GM20000 (cell line): Measurements from ENCODE around the gene POLD3.

ENCODE experiments used
- DNase-seq: peaks from one replicate; pipeline ENCODE4 v3.0.0; 2012; ENCODE audit warnings: low spot score
- TF ChIP-seq, protein P1 (sequence below): IDR thresholded peaks from 2 replicates; pipeline ENCODE4 v1.5.1; 2012; ENCODE audit warnings: mild to moderate bottlenecking, control low read depth; ENCODE audit errors: extremely low read depth, missing control alignments

POLD3 gene

DNA sequence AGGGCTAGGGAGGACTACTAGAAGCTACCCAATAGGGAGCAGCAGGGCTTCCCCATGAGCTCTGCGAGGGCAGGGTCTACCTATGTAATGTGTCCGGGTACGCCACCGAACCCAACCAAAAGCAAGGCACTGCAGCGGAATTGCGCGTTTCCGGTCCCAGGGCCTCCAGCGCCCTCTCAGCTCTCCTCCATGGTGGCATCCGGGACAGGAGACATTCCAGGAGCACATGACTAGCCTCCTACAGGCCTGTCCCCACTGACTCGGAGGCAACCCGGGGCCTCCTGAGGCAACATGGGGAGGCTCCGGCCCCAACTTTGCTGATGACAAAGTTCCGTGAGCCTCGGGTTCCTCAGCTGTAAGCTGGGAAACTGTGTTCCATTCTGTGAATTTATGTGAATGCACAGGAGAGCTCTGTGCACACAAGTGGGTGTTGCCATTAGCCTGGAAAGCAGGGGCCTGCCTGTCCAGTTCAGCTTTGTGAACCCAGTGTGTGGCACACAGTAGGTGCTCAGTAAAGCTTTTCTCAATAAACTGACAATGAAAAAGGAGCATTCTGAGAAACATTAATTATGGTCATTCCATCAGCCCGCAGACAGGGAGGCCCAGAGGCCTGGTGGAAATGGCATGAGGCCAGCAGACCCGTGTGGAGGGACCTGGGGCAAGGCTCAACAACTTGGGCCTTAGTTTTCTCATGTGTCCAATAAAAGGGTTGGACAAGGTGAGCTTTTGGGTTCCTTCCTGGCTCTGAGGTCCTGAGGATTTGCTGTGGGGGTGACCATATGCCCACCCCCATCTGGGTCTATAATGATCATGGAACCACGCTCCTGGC lies 88.5 kb downstream of the POLD3 start:
- TF ChIP-seq, protein P1, sequence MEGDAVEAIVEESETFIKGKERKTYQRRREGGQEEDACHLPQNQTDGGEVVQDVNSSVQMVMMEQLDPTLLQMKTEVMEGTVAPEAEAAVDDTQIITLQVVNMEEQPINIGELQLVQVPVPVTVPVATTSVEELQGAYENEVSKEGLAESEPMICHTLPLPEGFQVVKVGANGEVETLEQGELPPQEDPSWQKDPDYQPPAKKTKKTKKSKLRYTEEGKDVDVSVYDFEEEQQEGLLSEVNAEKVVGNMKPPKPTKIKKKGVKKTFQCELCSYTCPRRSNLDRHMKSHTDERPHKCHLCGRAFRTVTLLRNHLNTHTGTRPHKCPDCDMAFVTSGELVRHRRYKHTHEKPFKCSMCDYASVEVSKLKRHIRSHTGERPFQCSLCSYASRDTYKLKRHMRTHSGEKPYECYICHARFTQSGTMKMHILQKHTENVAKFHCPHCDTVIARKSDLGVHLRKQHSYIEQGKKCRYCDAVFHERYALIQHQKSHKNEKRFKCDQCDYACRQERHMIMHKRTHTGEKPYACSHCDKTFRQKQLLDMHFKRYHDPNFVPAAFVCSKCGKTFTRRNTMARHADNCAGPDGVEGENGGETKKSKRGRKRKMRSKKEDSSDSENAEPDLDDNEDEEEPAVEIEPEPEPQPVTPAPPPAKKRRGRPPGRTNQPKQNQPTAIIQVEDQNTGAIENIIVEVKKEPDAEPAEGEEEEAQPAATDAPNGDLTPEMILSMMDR: no peak
- no peak for DNase-seq

DNA sequence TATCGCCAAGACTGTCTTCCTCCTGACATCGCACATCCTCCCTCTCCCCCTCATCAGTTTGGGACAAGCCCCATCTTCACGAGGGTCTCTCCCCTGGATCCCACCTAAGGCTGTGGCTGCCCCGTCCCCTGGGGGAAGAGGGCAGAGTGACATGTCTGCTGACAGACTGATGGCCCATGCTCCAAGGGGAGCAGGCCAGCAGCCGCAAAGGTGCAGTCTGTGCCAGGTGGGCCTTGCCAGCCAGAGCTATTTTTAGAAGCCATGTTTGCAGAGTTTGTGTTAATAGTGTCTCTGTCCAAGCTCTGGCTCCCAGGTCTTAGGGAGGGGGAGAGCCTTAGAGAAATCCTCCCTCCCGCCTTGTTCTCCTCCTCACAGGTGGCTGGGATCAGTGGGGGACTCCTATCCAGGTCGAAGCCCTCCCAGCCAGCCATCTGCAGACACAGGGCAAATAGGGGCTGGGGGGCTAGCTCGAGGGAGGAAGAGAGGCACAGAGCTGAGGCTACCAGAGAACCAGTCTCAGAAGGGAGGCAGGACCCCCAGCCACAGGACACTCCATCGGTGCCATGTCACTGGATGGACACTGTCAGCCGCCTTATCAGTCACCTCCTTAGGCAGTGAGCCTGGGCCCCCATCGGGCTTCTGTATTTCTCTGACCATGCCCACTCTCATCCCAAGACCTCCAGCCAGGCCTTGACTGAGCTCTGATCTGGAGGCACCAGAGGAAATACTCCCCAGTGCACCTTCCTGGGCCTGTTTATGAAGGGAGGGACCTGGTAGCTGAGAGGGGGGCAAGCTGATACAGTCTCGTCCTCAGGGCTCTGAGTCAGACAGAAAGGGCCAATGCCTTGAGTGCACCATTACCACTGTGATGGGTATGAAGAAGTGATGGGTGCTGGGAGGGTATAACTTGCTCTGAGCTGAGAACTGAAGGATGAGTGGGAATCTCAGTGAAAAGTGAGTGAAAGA lies 89.6 kb downstream of the POLD3 start:
- DNase-seq: no peak
- TF ChIP-seq, protein P1: no peak

DNA sequence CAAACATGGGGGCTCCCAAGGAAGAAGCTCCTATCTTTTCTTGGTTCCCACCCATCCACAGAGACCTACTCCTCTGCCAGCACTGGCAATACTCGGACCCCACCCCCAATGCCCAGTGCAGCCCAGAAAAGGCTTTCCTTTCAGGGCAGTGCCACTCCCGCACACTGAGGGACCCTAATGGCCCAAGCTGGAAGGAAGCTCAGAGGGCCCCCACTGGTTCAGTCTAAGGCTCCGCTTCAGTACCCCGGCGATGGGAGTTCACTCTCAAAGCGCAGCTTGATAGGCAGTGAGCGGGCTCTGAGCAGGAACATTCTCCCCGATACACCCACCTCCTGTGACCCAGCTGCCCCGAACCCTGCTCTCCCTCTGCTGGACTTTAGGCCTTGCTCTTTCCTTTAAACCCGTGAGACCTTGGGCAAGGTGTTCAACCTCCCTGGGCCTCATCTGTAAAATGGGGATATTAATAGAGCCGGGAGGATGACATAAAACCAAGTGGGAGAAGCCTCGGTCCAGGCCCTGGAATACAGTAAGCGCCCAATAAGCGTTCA lies 90.4 kb downstream of the POLD3 start:
- TF ChIP-seq, protein P1: no peak
- no peak for DNase-seq

DNA sequence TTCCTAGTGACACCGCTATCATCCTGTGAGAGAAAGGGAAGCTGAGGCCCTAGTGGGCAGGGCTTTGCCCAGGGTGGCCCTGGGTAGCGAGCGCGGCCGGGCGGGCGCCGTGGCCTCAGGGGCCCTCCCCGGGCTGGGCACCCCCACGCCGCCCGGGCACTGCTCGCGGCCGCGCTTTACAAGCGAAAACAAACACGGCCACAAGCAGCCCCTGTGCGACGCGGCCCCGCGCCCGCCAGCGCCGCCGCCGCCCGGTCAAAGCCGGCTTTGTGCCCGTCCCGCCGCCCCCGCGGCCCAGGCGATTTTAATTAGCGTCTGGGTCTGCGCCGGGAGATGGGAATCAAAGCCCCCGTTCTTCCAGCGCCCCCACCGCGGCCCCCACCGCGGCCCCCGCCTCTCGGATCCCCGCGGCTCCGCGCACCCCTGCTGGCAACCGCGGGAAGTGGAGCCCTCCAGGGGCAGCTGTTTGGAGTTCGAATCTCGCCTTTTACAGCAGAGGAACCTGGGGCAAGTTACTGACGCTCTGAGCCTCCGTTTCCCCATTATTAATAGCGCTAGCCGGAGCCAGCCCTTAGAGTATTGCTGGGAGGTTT lies 91.0 kb downstream of the POLD3 start:
- TF ChIP-seq, protein P1: no peak
- peak; percentile 47 for DNase-seq

DNA sequence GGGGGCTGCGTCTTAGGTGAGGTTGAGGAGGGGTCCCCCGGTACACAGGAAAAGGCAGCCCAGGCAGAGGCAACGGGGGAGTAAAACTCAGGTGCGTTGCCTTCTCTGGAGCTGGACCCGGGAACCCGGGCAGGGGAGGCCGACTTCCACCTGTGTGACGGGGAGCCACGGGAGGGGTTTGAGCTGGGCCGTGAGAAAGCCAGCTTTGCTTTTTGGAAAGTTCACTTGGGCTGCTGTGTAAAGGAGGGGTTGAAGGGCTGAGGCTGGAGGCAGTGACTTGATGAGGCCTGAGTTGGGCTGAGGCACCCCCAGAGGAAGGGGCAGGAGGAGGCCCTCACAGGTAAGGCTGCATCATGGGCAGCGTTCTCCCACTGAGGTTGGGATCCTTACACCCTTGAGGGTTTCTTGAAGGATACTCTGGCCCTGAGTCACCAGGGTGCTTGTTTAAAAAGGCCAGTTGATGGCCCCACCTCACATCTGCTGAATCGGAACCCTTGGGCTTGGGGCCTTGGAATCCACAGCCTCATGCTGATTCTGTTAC lies 91.6 kb downstream of the POLD3 start:
- TF ChIP-seq, protein P1: no peak
- no peak for DNase-seq

DNA sequence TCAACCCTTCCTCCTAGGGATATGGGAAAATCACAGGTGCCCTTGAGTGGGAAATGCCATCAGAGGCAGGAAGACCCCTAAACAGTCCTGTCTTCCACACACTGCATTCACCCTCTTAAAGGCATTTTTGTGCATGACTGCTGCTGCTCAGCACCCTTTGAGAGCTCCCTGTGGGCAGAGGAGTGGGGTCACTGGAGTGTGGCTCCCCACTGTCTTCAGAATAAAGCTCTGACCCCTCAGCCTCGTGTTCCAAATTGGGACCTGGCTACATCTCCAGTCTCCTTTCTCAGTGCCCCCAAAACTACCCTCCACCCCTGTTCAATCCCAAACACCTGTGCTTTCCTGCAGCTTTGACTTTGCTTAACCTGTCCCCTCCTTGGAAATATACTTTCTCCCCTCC lies 92.3 kb downstream of the POLD3 start:
- no peak for DNase-seq
- TF ChIP-seq, protein P1: no peak
